K562 (cell line): ENCODE results near the gene FOXA3. TPM values are rescaled to one million over a fixed set of nuclear protein-coding genes. Genes with fewer than 3 reads are reported as not detected.

Source experiments
- CBX3 ChIP-seq, 2 experiments: IDR thresholded peaks; 1 replicate in 1 of 2; 2 replicates in 1 of 2; pipeline ENCODE4 v1.6.1; 2012; ENCODE audit warnings: inconsistent platforms in 2 of 2, low read length in 2 of 2, borderline replicate concordance in 1 of 2, control low read depth in 1 of 2
- HMGN3 ChIP-seq: IDR thresholded peaks from 2 replicates; pipeline ENCODE4 v1.6.1; 2011; ENCODE audit warnings: borderline replicate concordance, low read depth, mild to moderate bottlenecking, mixed read lengths, low read length; ENCODE audit not compliant: insufficient read length; ENCODE audit errors: extremely low read depth
- MYNN ChIP-seq, 2 experiments: sonication (generic); formaldehyde crosslinking in 1 of 2; IDR thresholded peaks; 2 replicates each; pipeline versions ENCODE4 v1.5.0 to v1.6.1; 2016 to 2020; ENCODE audit warnings: antibody characterized with exemption in 1 of 2, missing genetic modification reagents in 1 of 2
- PTBP1 ChIP-seq: fragments of 200-400 bp; formaldehyde crosslinking; IDR thresholded peaks from 2 replicates; pipeline ENCODE4 v1.6.1; 2017; ENCODE audit warnings: low read depth, low read length
- RBM25 ChIP-seq: fragments of 200-400 bp; formaldehyde crosslinking; IDR thresholded peaks from 2 replicates; pipeline ENCODE4 v1.6.1; 2018; ENCODE audit warnings: low read length, low read depth, moderate library complexity; ENCODE audit not compliant: severe bottlenecking
- SMARCA5 ChIP-seq: fragments of 450-650 bp; IDR thresholded peaks from 2 replicates; pipeline ENCODE4 v1.6.1; 2016
- ZNF740 ChIP-seq, 3 experiments: fragments of 200-800 bp in 1 of 3; sonication (Bioruptor generic) in 1 of 3; sonication (generic) in 1 of 3; formaldehyde crosslinking in 1 of 3; IDR thresholded peaks; 2 replicates each; pipeline versions ENCODE4 v1.6.1 to v1.8.0; 2016 to 2022; ENCODE audit warnings: mild to moderate bottlenecking in 2 of 3, missing compliant biosample characterization in 2 of 3, missing genetic modification characterization in 2 of 3, missing genetic modification reagents in 1 of 3
- polyA plus RNA-seq, 8 experiments: library from polyadenylated mRNA; depleted of rRNA in 4 of 8; stranded (reverse) in 5 of 8; unstranded in 3 of 8; fragments of >200 nt; fragmentation: Nextera tagmentation in 2 of 8; fragmentation: Illumina TruSeq in 1 of 8; extraction: Ambion mirVana in 2 of 8; extraction: Trizol in 1 of 8; gene quantifications; 2 replicates each; pipeline versions ENCODE4 v1.2.1 to v1.2.3, GENCODE V29; 2011 to 2014; ENCODE audit warnings: inconsistent platforms in 1 of 8, missing spikeins in 1 of 8
- total RNA-seq, 7 experiments: library from RNA; depleted of rRNA in 6 of 7; stranded (reverse); fragments of >200 nt in 6 of 7; fragmentation: Illumina TruSeq in 2 of 7; extraction: Trizol in 2 of 7; gene quantifications; 2 replicates each; pipeline versions ENCODE4 v1.2.1 to v1.2.3, GENCODE V29; 2011 to 2021; ENCODE audit warnings: low replicate concordance in 1 of 7

Gene FOXA3
- total and polyA plus RNA-seq, 9 of the 15 experiments (the other 6 are each of a cell fraction or from before 2014, with no cell fraction given): 1.3 to 15.5 (median 4.7) TPM

GRCh38 chr19:45899919-45900589 is 35.9 kb downstream of the FOXA3 start (continued):
- no peak for TF ChIP-seq HMGN3
- TF ChIP-seq MYNN (IDR thresholded peaks at IDR 0.05): no peak
- TF ChIP-seq MYNN (CRISPR knock-in tag; IDR thresholded peaks at IDR 0.05): no peak
- peak; percentile 80; the same call in 1 of the 2 replicates for TF ChIP-seq ZNF740 (CRISPR knock-in tag; IDR thresholded peaks at IDR 0.05)
- peak in 1 of 2 experiments; percentile 54; a peak in 1 of 4 replicates for TF ChIP-seq ZNF740 (tag; IDR thresholded peaks at IDR 0.05)
- TF ChIP-seq SMARCA5: peak; percentile 91
- TF ChIP-seq RBM25: peak; percentile 99
- TF ChIP-seq CBX3 (IDR thresholded peaks at IDR 0.05; ENCODE audit: borderline replicate concordance in 1 of 2, low read length in 2 of 2): peak in 1 of 2 experiments; percentile 19; a peak in 2 of 3 replicates
- TF ChIP-seq PTBP1: peak; percentile 57; the same call in 1 of the 2 replicates
- TF ChIP-seq, all 486 proteins: peak for 11
